ENCODE measurements around the gene SNAP91.

The SNAP91 gene

DNA sequence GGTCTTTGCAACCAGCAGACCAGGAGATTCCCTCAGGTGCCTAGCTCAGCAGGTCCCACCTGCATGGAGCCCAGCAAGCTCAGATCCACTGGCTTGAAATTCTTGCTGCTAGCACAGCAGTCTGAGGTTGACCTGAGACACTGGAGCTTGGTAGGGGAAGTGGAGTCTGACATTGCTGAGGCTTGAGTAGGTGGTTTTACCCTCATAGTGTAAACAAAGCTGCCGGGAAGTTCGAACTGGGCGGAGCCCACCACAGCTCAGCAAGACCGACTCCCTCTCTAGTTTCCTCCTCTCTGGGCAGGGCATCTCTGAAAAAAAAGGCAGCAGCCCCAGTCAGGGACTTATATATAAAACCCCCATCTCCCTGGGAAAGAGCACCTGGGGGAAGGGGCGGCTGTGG is 162.3 kb downstream of the SNAP91 start:
- no peak for DNase-seq (ENCODE audit: low spot score)

DNA sequence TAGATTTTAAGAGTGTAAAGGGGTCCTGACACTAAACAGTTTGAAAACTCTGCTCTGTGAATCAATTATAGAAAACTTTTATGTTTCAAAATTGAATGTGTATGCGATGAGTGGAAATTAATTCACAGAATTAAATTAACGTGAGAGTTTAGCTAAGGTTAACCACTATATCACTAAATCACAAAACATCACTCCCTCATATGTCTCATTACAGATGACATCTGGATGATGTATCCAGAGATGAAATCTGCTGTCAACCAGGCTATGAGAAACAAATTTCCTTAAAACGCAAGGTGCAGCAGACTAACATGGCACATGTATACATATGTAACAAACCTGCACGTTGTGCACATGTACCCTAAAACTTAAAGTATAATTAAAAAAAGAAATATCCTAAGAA is 169.2 kb downstream of the SNAP91 start:
- no peak for DNase-seq (ENCODE audit: low spot score)

DNA sequence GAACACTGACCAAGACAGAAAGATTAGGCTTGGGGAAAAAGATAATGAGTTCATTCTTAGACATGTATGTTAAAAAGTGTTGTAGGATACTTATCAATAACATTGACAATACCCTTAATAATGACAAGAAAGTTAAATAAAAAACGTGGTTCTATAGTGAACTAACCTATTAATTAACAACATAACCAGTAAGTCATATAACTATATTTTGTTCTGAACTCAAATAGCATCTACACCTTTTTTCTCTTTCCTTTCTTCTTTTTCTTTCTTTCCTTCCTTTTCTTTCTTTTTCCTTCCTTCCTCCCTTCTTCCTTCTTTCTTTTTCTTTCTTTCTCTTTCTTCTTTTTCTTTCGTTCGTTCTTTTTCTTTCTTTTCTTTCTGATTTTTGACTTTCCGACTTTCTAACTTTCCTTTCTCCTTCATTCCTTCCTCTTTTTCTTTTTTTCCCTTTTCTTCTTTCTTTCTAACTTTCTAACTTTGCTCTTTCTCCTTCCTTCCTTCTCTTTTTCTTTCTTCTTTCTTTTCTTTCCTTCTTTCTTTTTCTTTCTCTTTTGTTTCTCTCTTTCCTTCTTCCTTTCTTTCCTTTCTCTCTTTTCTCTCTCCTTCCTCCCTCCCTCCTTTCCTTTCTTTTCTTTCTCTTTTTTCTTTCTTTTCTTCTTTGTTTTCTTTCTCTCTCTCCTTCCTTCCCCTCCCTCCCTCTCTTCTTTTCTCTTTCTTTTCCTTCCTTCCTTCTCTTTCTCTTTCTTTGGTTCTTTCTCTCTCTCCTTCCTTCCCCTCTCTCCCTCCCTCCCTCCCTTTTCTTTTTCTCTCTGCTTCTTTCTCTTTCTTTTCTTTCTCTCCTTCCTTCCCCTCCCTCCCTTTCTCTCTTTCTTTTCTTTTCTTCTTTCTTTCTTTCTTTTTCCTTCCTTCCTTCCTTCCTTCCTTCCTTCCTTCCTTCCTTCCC is 172.0 kb downstream of the SNAP91 start:
- no peak for DNase-seq (ENCODE audit: low spot score)

DNA sequence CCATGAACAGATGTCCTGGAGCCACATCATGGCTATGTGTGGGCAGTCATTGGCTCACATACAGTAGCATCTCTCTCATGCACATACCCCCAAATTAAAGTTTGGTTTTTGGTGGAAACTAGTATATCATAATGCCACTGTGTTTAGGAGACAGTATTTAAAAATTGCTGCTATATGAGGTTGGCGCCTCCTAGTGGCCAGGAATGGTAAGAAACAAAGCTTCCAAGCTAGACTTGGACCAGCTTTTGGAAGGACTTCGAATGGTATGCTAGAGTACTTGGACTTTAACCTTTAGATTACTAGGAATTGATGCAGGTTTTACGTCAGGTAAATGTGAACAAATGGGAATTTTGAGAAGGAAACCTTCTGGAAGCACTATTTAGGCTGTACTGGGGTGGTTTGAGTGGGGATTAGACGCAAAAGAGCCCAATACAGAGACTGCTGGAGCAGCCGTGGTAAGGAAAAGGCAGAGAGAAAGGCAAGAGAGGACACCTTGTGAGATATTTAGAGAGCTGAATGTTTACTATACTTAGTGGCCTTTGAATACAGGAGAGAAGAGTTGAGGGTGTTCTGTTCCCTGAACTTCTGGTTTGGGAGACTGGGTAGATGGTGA is 172.8 kb downstream of the SNAP91 start:
- DNase-seq (ENCODE audit: low spot score): peak; percentile 55

DNA sequence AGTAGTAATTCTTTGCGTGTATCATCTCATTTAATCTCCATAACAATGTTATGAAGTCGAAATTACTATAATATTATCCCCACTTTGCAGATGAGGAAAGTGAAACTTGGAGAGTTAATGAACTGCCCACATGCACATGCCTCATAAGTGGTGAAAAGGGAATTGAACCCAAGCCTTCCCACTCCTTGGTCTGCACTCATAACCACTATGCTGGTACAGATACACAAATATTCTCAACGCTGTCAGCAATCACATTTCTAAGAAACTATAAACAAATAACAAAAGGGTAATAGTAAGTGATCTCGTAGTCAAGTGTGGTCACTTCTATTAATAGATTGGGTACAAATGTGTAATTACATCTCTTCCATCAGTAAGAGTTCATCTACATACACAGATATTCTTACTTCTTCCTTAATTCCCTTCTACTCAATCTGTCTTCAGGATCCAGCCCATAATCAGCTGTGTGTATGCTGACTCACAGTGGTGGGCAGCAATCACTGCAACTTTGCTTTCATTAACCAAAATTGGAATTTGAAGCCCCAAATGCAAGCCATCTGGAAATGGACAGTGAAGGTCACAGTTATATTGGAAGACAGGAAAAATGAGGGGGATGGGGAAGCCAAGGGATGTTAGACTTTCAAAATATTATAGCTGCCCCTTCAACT is 190.0 kb downstream of the SNAP91 start:
- no peak for DNase-seq (ENCODE audit: low spot score)

DNA sequence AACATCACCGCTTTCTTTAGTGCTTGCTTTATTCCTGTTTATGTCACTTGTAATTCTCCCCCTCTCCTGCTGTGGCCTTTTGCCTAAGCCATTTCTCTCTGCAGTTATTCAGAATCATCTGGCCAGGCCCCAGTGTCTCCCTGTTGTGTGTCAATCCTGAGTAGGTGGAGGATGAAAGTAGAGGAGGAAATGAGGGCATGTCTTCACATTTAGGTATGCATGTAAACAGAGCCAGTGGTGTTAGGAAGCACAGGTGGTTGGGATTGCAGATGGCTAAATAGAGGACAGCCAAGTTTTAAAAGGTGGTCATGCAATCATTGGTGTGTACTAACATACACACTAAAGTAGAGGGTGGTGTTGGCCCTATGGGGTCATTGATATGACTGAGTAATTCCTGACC is 191.4 kb downstream of the SNAP91 start:
- no peak for DNase-seq (ENCODE audit: low spot score)

DNA sequence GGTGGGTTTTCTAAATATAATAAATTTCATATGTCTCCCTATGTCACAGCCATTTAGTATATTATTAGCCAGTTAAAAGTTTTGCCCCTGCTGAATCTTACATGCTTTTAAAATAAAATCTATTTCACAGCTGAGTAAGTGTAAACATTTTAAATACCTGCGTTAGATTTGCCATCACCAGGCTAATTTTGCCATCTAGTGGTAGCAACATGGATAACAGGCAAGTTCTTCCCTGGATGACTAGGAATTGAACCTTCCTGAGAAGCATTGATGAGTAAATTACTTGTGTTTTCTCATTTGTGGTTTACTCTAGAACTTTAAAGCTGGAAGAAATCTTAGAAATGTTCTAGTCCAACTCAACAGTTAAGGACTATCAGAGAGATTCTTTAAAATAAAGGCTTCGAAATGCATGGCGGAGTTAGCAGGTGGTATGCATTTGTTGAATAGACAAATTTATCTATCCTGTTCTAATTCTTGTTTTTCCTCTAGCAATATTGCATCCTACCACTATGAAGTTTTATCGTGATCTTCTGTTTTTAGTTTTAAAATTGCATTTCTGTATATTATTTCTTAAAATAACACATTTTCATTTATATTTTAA is 193.9 kb downstream of the SNAP91 start:
- peak; percentile 32 for DNase-seq (ENCODE audit: low spot score)

DNA sequence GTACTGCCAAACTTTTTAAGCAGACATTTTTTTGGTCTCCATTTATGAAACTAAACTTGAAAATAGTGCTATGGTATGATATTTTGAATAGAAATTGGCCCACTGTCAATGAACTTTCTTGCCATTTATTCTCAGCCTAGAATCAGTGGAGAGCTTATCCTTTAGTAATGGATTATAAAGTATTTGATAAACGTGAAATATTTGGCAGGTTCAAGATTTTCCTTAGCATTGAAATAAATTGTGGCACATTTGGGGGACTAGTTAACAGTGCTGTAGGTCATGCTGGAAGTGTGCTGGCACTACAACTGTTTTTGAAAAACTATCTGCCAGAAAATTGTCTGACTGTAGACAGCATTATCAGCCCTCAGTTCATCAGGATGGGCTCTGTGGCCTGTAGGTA is 194.4 kb downstream of the SNAP91 start:
- no peak for DNase-seq (ENCODE audit: low spot score)

DNA sequence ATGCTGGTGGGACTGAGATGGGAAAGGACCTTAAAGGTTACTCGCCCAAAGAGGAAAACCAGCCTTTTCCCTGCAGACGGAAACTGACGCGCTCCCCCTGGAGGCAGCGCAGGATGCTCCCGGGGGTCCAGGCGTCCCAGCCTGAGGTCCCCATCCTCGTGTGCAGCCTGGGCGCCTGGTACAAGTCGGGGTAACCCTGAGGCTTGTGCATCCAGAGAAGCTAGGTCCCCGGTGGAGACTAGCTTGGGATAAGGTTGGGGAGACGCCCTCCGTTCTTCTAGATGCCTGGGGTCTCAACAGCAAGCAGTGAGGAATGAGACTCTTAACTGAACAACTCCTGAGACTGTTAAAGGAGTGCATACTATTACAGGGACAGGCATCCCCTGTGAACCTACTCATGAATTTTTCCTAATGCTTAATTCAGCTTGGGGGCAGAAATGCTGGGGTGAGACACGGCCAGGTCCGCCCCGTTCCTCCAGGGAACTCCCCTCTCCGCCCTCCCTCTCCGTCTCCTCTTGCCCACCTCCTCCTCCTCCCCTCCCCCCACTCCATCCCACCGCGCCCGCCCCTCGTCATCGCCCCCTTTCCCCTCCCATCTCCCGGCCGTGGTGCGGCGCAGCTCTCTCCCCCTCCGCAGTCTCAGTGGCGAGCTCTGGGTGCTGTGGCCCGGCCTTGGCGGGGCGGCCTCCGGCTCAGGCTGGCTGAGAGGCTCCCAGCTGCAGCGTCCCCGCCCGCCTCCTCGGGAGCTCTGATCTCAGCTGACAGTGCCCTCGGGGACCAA is 196.8 kb downstream of the SNAP91 start, which contains the start of gene PRSS35:
PRSS35 (plus strand) TSS at position 634 of the 781 bp plus-strand sequence. CDS start 10,908 bp downstream, outside the sequence.
- DNase-seq (ENCODE audit: low spot score): no peak

DNA sequence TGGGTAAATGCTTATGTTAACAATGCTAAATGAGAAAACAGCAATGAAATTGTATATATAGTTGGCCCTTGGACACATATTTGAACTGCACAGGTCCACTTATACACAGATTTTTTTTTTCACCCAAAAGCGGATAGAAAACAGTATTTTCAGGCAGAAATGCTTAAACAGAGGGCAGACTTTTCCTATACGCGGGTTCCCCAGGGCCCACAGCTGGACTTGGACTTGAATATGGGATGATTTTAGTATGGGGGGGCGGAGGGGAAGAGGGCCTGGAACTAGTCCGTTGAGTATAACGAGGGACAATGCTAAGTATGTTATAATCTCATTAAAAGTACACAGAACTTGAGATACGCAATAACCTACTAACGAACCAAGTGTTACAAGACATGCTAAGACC is 197.6 kb downstream of the SNAP91 start:
- no peak for DNase-seq (ENCODE audit: low spot score)

DNA sequence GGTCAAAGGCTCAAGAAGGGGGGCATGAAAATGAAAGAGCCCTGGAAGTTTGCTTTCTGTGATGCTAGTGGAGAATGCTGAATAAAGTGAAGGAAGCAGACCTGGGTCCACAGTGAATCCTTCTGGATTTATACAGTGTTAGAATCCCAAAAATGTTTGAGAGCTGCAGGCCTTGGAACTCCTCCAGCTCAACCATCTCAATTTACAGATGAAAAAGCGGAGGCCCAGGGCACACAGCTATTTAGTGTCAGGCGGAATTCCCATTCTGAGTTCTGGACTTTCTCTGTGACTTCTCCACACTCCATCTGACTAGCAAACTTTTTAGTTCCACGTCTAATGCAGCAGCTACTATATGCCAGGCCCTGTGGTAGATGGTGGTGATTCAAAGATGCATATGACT is 198.1 kb downstream of the SNAP91 start:
- no peak for DNase-seq (ENCODE audit: low spot score)

DNA sequence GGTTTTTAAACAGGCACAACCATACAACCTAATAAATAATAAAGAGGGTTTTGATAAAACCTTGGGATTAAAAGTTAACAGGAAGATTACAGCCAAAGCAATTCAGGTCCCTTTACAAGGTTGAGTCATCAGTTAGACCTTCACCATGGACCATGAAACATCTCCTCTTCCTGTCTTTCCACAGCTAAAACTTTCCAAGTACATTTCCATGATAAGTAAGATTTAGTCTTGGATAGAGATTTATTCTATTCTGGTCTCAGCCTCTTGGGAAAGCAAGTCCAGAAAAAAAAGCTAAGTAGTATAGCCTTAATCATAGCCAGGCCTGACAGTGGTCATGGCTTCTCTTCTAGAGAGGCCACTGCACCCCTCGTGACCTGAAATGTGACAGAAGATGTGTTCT is 199.5 kb downstream of the SNAP91 start:
- DNase-seq (ENCODE audit: low spot score): no peak

DNA sequence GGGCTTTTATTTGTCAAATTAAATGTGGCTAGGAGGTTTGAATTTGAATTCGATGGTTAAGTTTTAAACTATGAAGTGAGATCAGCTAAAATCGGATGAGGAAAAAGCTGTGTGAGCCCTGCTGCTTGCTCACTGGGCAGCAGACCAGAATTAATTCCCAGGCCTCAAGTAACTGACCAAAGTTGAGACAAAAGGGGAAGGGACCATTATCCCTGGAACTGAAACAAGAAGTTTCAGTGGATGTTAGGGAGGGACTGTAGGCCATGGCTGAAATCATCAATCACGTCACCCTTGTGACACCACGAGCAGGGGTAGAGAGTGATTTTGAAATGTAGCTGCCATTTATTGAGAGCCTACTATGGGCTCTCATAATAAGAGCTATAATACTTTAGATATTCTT is 203.5 kb downstream of the SNAP91 start:
- DNase-seq (ENCODE audit: low spot score): no peak
